K562 (cell line): ENCODE measurements around the gene ZNRF1. TPM values are rescaled to one million over a fixed set of nuclear protein-coding genes. Genes with fewer than 3 reads are reported as not detected.

Experiments
- STAT5B ChIP-seq: fragments of 250-450 bp; sonication (Bioruptor Pico); IDR thresholded peaks from 2 replicates; pipeline ENCODE4 v1.8.0; 2021; ENCODE audit warnings: mild to moderate bottlenecking, inconsistent platforms
- ZNF780A ChIP-seq: fragments of 250-450 bp; sonication (Bioruptor Pico); IDR thresholded peaks from 2 replicates; pipeline ENCODE4 v1.5.0; 2021; ENCODE audit warnings: mild to moderate bottlenecking
- polyA plus RNA-seq, 8 experiments: library from polyadenylated mRNA; depleted of rRNA in 4 of 8; stranded (reverse) in 5 of 8; unstranded in 3 of 8; fragments of >200 nt; fragmentation: Nextera tagmentation in 2 of 8; fragmentation: Illumina TruSeq in 1 of 8; extraction: Ambion mirVana in 2 of 8; extraction: Trizol in 1 of 8; gene quantifications; 2 replicates each; pipeline versions ENCODE4 v1.2.1 to v1.2.3, GENCODE V29; 2011 to 2014; ENCODE audit warnings: inconsistent platforms in 1 of 8, missing spikeins in 1 of 8
- total RNA-seq, 7 experiments: library from RNA; depleted of rRNA in 6 of 7; stranded (reverse); fragments of >200 nt in 6 of 7; fragmentation: Illumina TruSeq in 2 of 7; extraction: Trizol in 2 of 7; gene quantifications; 2 replicates each; pipeline versions ENCODE4 v1.2.1 to v1.2.3, GENCODE V29; 2011 to 2021; ENCODE audit warnings: low replicate concordance in 1 of 7
- TF ChIP-seq, protein P1 (sequence below), 2 experiments: IDR thresholded peaks in 1 of 2; conservative IDR thresholded peaks in 1 of 2; 2 replicates each; pipeline ENCODE4 v1.6.1; 2016; ENCODE audit warnings: low read depth in 2 of 2, mild to moderate bottlenecking in 1 of 2, missing compliant biosample characterization in 1 of 2, missing genetic modification characterization in 1 of 2, moderate library complexity in 1 of 2
- TF ChIP-seq, protein P2 (sequence below): fragments of 150-350 bp; IDR thresholded peaks from 2 replicates; pipeline ENCODE4 v1.6.1; 2014; ENCODE audit warnings: low read depth, mild to moderate bottlenecking, low read length, borderline replicate concordance

ZNRF1 gene
- total and polyA plus RNA-seq, 9 of the 15 experiments (the other 6 are each of a cell fraction or from before 2014, with no cell fraction given): 9.5 to 37.7 (median 20.0) TPM

DNA sequence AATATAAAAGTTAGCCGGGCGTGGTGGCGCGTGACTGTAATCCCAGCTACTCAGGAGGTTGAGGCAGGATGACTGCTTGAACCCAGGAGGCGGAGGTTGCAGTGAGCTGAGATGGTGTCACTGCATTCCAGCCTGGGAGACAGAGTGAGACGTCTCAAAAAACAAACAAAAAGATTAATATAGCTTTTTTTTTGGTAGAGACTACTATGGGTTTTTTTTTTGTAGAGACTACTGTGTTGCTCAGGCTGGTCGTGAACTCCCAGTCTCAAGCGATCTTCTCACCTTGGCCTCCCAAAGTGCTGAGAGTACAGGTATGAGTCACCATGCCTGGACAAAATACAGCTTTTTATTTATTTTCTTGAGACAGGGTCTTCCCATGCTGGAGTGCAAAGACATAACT lies 20.2 kb downstream of the ZNRF1 start (continued):
- TF ChIP-seq, protein P1, sequence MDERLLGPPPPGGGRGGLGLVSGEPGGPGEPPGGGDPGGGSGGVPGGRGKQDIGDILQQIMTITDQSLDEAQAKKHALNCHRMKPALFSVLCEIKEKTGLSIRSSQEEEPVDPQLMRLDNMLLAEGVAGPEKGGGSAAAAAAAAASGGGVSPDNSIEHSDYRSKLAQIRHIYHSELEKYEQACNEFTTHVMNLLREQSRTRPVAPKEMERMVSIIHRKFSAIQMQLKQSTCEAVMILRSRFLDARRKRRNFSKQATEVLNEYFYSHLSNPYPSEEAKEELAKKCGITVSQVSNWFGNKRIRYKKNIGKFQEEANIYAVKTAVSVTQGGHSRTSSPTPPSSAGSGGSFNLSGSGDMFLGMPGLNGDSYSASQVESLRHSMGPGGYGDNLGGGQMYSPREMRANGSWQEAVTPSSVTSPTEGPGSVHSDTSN (CRISPR knock-in tag; IDR thresholded peaks at IDR 0.05; ENCODE audit: low read depth): no peak
- TF ChIP-seq, protein P1 (tag; conservative IDR thresholded peaks at IDR 0.05; ENCODE audit: low read depth): no peak
- TF ChIP-seq, protein P2, sequence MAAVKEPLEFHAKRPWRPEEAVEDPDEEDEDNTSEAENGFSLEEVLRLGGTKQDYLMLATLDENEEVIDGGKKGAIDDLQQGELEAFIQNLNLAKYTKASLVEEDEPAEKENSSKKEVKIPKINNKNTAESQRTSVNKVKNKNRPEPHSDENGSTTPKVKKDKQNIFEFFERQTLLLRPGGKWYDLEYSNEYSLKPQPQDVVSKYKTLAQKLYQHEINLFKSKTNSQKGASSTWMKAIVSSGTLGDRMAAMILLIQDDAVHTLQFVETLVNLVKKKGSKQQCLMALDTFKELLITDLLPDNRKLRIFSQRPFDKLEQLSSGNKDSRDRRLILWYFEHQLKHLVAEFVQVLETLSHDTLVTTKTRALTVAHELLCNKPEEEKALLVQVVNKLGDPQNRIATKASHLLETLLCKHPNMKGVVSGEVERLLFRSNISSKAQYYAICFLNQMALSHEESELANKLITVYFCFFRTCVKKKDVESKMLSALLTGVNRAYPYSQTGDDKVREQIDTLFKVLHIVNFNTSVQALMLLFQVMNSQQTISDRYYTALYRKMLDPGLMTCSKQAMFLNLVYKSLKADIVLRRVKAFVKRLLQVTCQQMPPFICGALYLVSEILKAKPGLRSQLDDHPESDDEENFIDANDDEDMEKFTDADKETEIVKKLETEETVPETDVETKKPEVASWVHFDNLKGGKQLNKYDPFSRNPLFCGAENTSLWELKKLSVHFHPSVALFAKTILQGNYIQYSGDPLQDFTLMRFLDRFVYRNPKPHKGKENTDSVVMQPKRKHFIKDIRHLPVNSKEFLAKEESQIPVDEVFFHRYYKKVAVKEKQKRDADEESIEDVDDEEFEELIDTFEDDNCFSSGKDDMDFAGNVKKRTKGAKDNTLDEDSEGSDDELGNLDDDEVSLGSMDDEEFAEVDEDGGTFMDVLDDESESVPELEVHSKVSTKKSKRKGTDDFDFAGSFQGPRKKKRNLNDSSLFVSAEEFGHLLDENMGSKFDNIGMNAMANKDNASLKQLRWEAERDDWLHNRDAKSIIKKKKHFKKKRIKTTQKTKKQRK: no peak
- no peak for TF ChIP-seq ZNF780A (CRISPR knock-in tag)
- no peak for TF ChIP-seq STAT5B (CRISPR knock-in tag)
